GM12878 (cell line): ENCODE measurements around the gene APOO. TPM values are rescaled to one million over a fixed set of nuclear protein-coding genes. Genes with fewer than 3 reads are reported as not detected.

ENCODE experiments used
- ATAC-seq: fragments of 200-7000 bp; cut with Tn5 transposase; 3 replicates; pipeline ENCODE4 v1.9.1; 2020; ENCODE audit warnings: mild to moderate bottlenecking, moderate library complexity
- BruUV-seq: library from RNA; stranded (reverse); fragments of 400-500 nt; replicated peaks from 2 replicates; lab custom pipeline; 2021; lab: Mats Ljungman, UMichigan
- CTCF ChIA-PET: fragments of 300-600 bp; sonication (Branson Sonifier 250); formaldehyde crosslinking; extraction: SDS; loops from one replicate; lab custom pipeline; 2021; ENCODE audit warnings: inconsistent platforms; lab: Yijun Ruan, JAX
- POLR2A ChIA-PET: fragments of 350-600 bp; formaldehyde crosslinking; extraction: SDS; loops from one replicate; lab custom pipeline; 2021; ENCODE audit warnings: inconsistent platforms; lab: Charles Lee
- RAD21 ChIA-PET: fragments of 300-600 bp; sonication (Branson Sonifier 250); formaldehyde crosslinking; loops from one replicate; lab custom pipeline; 2023; ENCODE audit warnings: antibody characterized with exemption; ENCODE audit not compliant: unreplicated experiment; lab: Charles Lee
- SMC1A ChIA-PET: fragments of 300-600 bp; sonication (Branson Sonifier 250); formaldehyde crosslinking; loops from one replicate; lab custom pipeline; 2023; ENCODE audit not compliant: unreplicated experiment, uncharacterized antibody; lab: Charles Lee
- DNase-seq: peaks from one replicate; pipeline ENCODE4 v3.0.0-alpha.2; 2011; ENCODE audit warnings: low read depth, low spot score
- FAIRE-seq: peaks from 3 replicates; lab custom pipeline; 2011; peaks lifted over from hg19 to GRCh38; lab: Jason Lieb, UNC
- H2AFZ ChIP-seq: 2 replicates; pipeline ENCODE4 v1.6.0; 2011; ENCODE audit warnings: low read depth, low read length, control low read depth; ENCODE audit not compliant: control insufficient read depth
- H3K27ac ChIP-seq: 2 replicates; pipeline ENCODE4 v1.5.1; 2011; ENCODE audit warnings: control low read depth; ENCODE audit not compliant: control insufficient read depth, insufficient read depth
- H3K27me3 ChIP-seq, 2 experiments: replicated peaks in 1 of 2; 2 replicates each; pipeline versions ENCODE4 v1.6.0 to v1.6.1; 2011; ENCODE audit warnings: low read length in 1 of 2; ENCODE audit not compliant: control insufficient read depth in 2 of 2, insufficient read depth in 2 of 2
- H3K36me3 ChIP-seq, 2 experiments: 2 replicates each; pipeline ENCODE4 v1.5.1; 2011; ENCODE audit warnings: low read length in 1 of 2; ENCODE audit not compliant: control insufficient read depth in 2 of 2, insufficient read depth in 2 of 2
- H3K4me1 ChIP-seq: 2 replicates; pipeline ENCODE4 v1.6.1; 2011; ENCODE audit warnings: mild to moderate bottlenecking, low read length, moderate library complexity, mixed read lengths; ENCODE audit not compliant: control insufficient read depth, insufficient read depth
- H3K4me2 ChIP-seq: 2 replicates; pipeline ENCODE4 v1.6.0; 2011; ENCODE audit warnings: control low read depth; ENCODE audit not compliant: control insufficient read depth, insufficient read depth
- H3K4me3 ChIP-seq: fragments of 200-600 bp; sonication (generic); 2 replicates; pipeline ENCODE4 v1.5.1; 2016
- H3K79me2 ChIP-seq: 2 replicates; pipeline ENCODE4 v1.6.0; 2011; ENCODE audit warnings: low read length; ENCODE audit not compliant: control insufficient read depth, insufficient read depth
- H3K9ac ChIP-seq: 2 replicates; pipeline ENCODE4 v1.8.0; 2011; ENCODE audit warnings: low read length, control low read depth, mixed read lengths; ENCODE audit not compliant: control insufficient read depth, insufficient read depth
- H3K9me3 ChIP-seq: replicated peaks from 3 replicates; pipeline ENCODE4 v1.5.1; 2011; ENCODE audit warnings: mild to moderate bottlenecking, low read length; ENCODE audit not compliant: control insufficient read depth, insufficient read depth
- H4K20me1 ChIP-seq: 2 replicates; pipeline ENCODE4 v1.6.0; 2011; ENCODE audit not compliant: control insufficient read depth, insufficient read depth
- BHLHE40 ChIP-seq, 2 experiments: fragments of 450-650 bp in 1 of 2; IDR thresholded peaks; 2 replicates each; pipeline ENCODE4 v1.6.1; 2011 to 2017; ENCODE audit warnings: low read depth in 2 of 2, borderline replicate concordance in 1 of 2, improper control_type of control experiment in 1 of 2, low read length in 1 of 2, mild to moderate bottlenecking in 1 of 2
- BRCA1 ChIP-seq: IDR thresholded peaks from 2 replicates; pipeline ENCODE4 v1.6.1; 2011; ENCODE audit warnings: low read depth, low read length, improper control_type of control experiment
- CHD4 ChIP-seq: fragments of 200-600 bp; sonication (generic); IDR thresholded peaks from 2 replicates; pipeline ENCODE4 v1.6.1; 2016; ENCODE audit warnings: mild to moderate bottlenecking
- CTCF ChIP-seq, 3 experiments: IDR thresholded peaks in 2 of 3; conservative IDR thresholded peaks in 1 of 3; 2 replicates each; pipeline ENCODE4 v1.5.1; 2011; ENCODE audit warnings: low read depth in 3 of 3, low read length in 3 of 3, mild to moderate bottlenecking in 3 of 3, control low read depth in 2 of 3, moderate library complexity in 2 of 3, inconsistent platforms in 1 of 3, mixed read lengths in 1 of 3; ENCODE audit not compliant: control insufficient read depth in 2 of 3, insufficient read depth in 1 of 3; ENCODE audit errors: extremely low read depth in 1 of 3
- EED ChIP-seq: sonication (generic); IDR thresholded peaks from 2 replicates; pipeline ENCODE4 v1.6.1; 2016; ENCODE audit warnings: antibody characterized with exemption, low read depth
- KLF5 ChIP-seq: fragments of 450-650 bp; IDR thresholded peaks from 2 replicates; pipeline ENCODE4 v1.6.1; 2014; ENCODE audit warnings: mild to moderate bottlenecking; ENCODE audit not compliant: partially characterized antibody
- SMC3 ChIP-seq: IDR thresholded peaks from 2 replicates; pipeline ENCODE4 v1.6.1; 2011; ENCODE audit warnings: low read length, improper control_type of control experiment, borderline replicate concordance
- SUZ12 ChIP-seq: fragments of 200-600 bp; sonication (generic); IDR thresholded peaks from one replicate; pipeline ENCODE4 v1.6.1; 2018; ENCODE audit warnings: antibody characterized with exemption, mild to moderate bottlenecking; ENCODE audit not compliant: unreplicated experiment
- ZNF384 ChIP-seq: IDR thresholded peaks from 2 replicates; pipeline ENCODE4 v1.6.1; 2012; ENCODE audit warnings: low read depth, mild to moderate bottlenecking, low read length, improper control_type of control experiment, borderline replicate concordance
- WGBS: methylation state at CpG from one replicate; pipeline ENCODE4 v1.1.6; 2016; ENCODE audit warnings: low lambda C conversion rate; ENCODE audit not compliant: insufficient replicate concordance, insufficient coverage; ENCODE audit errors: missing lambda C conversion rate; 5-methylcytosine and 5-hydroxymethylcytosine counted together
- in situ Hi-C: fragments of 300-500 bp; cut with MboI; formaldehyde crosslinking; loops from 9 replicates; pipeline ENCODE4 v1.14.3; 2018; ENCODE audit warnings: mixed read lengths
- intact Hi-C: fragments of 100-400 bp; cut with micrococcal nuclease; formaldehyde crosslinking; loops from one replicate; pipeline ENCODE4 v1.14.2; 2022; ENCODE audit not compliant: unreplicated experiment
- polyA plus RNA-seq, 11 experiments: library from polyadenylated mRNA; depleted of rRNA in 4 of 11; unstranded in 6 of 11; stranded (reverse) in 5 of 11; fragments of >200 nt; fragmentation: Nextera tagmentation in 4 of 11; fragmentation: Illumina TruSeq in 1 of 11; extraction: Ambion mirVana in 4 of 11; extraction: Trizol in 1 of 11; gene quantifications; 1 replicate in 1 of 11; 2 replicates in 10 of 11; pipeline versions ENCODE4 v1.2.1 to v1.2.3, GENCODE V29; 2011 to 2016; ENCODE audit warnings: inconsistent platforms in 2 of 11, missing spikeins in 2 of 11, low read depth in 1 of 11
- total RNA-seq, 4 experiments: library from RNA; depleted of rRNA in 3 of 4; stranded (reverse); fragments of >200 nt in 3 of 4; fragmentation: Illumina TruSeq in 1 of 4; extraction: Trizol in 1 of 4; gene quantifications; 2 replicates each; pipeline versions ENCODE4 v1.2.1 to v1.2.3, GENCODE V29; 2013 to 2021

APOO gene
- total and polyA plus RNA-seq, 10 of the 15 experiments (the other 5 are each of a cell fraction or from before 2014, with no cell fraction given): 20.7 to 68.7 (median 35.5) TPM

- no peak overlapping the region for H2AFZ ChIP-seq
- no peak overlapping the region for H3K4me3 ChIP-seq
- WGBS: 57% methylated on average over 3 of the region's 3 CpGs
- DNase-seq (no peak), FAIRE-seq (no peak), ATAC-seq (no peak)
- in situ Hi-C loops (no loop called here), intact Hi-C loops (no loop called here)
- BruUV-seq: no TSS peak
- H3K36me3 ChIP-seq: no peaks in the 10 kb centered on the region
- POLR2A ChIA-PET: no interaction called here
- H3K9ac ChIP-seq: no peak overlapping the region
- H3K4me1 ChIP-seq: no peaks in the 10 kb centered on the region
- CTCF ChIA-PET: no interaction called here
- H3K9me3 ChIP-seq: no peaks in the 10 kb centered on the region
- H3K27me3 ChIP-seq: no peaks in the 10 kb centered on the region
- H3K27ac ChIP-seq: no peak overlapping the region
- SMC1A ChIA-PET: no interaction called here
- H3K4me2 ChIP-seq: no peak overlapping the region
- TF ChIP-seq KLF5 (no peak), SUZ12 (no peak), CHD4 (no peak), BRCA1 (no peak), ZNF384 (no peak), EED (no peak), BHLHE40 (IDR thresholded peaks at IDR 0.05; ENCODE audit: borderline replicate concordance in 1 of 2, low read depth in 2 of 2, low read length in 1 of 2) (no peak), CTCF (IDR thresholded peaks at IDR 0.05 in 2 of 3, conservative IDR thresholded peaks at IDR 0.05 in 1 of 3; ENCODE audit: control insufficient read depth in 2 of 3, extremely low read depth in 1 of 3, insufficient read depth in 1 of 3, low read depth in 3 of 3, low read length in 3 of 3) (no peak), SMC3 (no peak)
- no peaks in the 10 kb centered on the region for H3K79me2 ChIP-seq
- H4K20me1 ChIP-seq: no peaks in the 10 kb centered on the region
- RAD21 ChIA-PET: no interaction called here
Observed at GRCh38 chrX:23804578-23804977, 103.2 kb downstream of the APOO start.
